Measurements from ENCODE around the gene ITPRID2. TPM values are rescaled to one million over a fixed set of nuclear protein-coding genes. Genes with fewer than 3 reads are reported as not detected.

The ITPRID2 gene
- total and polyA plus RNA-seq, 2 of the 8 experiments (the other 6 are each of a cell fraction or from before 2014, with no cell fraction given) = 1.9 to 12.6 TPM

GRCh38 chr2:181849601-181850000, 41.9 kb upstream of the ITPRID2 start (continued):
- TF ChIP-seq CHD7 (IDR thresholded peaks at IDR 0.05; ENCODE audit: insufficient replicate concordance, low read length) = no peak
- TF ChIP-seq BRCA1 (IDR thresholded peaks at IDR 0.05; ENCODE audit: low read depth, low read length) = no peak
- no peak for TF ChIP-seq TAF7 (optimal IDR thresholded peaks at IDR 0.05; ENCODE audit: borderline replicate concordance, low read depth, low read length)
- TF ChIP-seq MAFK (IDR thresholded peaks at IDR 0.05; ENCODE audit: low read depth, low read length) = no peak
- no peak for TF ChIP-seq KDM4A (IDR thresholded peaks at IDR 0.05; ENCODE audit: low read depth, low read length, severe bottlenecking)
- no peak for TF ChIP-seq ATF2 (IDR thresholded peaks at IDR 0.05; ENCODE audit: low read length)
- TF ChIP-seq SIRT6 (IDR thresholded peaks at IDR 0.05; ENCODE audit: low read length) = no peak
- TF ChIP-seq RBBP5 (IDR thresholded peaks at IDR 0.05; ENCODE audit: borderline replicate concordance, low read depth, low read length) = no peak
- no peak for TF ChIP-seq SP4 (IDR thresholded peaks at IDR 0.05; ENCODE audit: low read length)

Data from H1 (cell line).